Ramos (cell line): Measurements from ENCODE around the gene FOXI3.

Source experiments
- in situ Hi-C: fragments of 300-500 bp; cut with MboI; formaldehyde crosslinking; loops from one replicate; pipeline ENCODE4 v1.14.3; 2022; ENCODE audit warnings: low sequenced_read_pairs; ENCODE audit not compliant: unreplicated experiment

The FOXI3 gene

GRCh38 chr2:88452565-88452905, at the start of gene FOXI3:
Gene FOXI3 (minus strand): TSS chr2:88452693. CDS start chr2:88452535, 158 bp downstream.
- in situ Hi-C loops, result no loop called here

GRCh38 chr2:88500691-88501090, 48.2 kb upstream of the FOXI3 start:
- in situ Hi-C loops, result no loop called here

- in situ Hi-C loops, result no loop called here
These were observed 46.7 kb upstream of the FOXI3 start for GRCh38 chr2:88499204-88499603.

- in situ Hi-C loops, result no loop called here
These were observed 41.0 kb upstream of the FOXI3 start for GRCh38 chr2:88493481-88493880.

- in situ Hi-C loops, result no loop called here
These were observed 39.5 kb upstream of the FOXI3 start for GRCh38 chr2:88492002-88492401.

GRCh38 chr2:88489181-88489580, 36.7 kb upstream of the FOXI3 start:
- in situ Hi-C loops, result no loop called here

- in situ Hi-C loops, result no loop called here
These were observed 30.7 kb upstream of the FOXI3 start for GRCh38 chr2:88483200-88483599.

GRCh38 chr2:88481691-88482336, 29.3 kb upstream of the FOXI3 start:
- in situ Hi-C loops, result no loop called here

- in situ Hi-C loops, result no loop called here
These were observed 20.3 kb upstream of the FOXI3 start for GRCh38 chr2:88472811-88473210.

GRCh38 chr2:88471083-88471942, 18.8 kb upstream of the FOXI3 start:
- in situ Hi-C loops, result no loop called here

- in situ Hi-C loops, result no loop called here
These were observed 17.0 kb upstream of the FOXI3 start for GRCh38 chr2:88469202-88470114.

GRCh38 chr2:88464153-88464552, 11.7 kb upstream of the FOXI3 start:
- in situ Hi-C loops, result no loop called here

- in situ Hi-C loops, result no loop called here
These were observed 6.1 kb upstream of the FOXI3 start for GRCh38 chr2:88458633-88459032.

GRCh38 chr2:88452980-88453582, 588 bp upstream of the FOXI3 start:
- in situ Hi-C loops, result no loop called here

- in situ Hi-C loops, result no loop called here
These were observed 505 bp downstream of the FOXI3 start for GRCh38 chr2:88451811-88452564.

- in situ Hi-C loops, result no loop called here
These were observed 1.3 kb downstream of the FOXI3 start for GRCh38 chr2:88450925-88451810.

GRCh38 chr2:88450186-88450585, 2.3 kb downstream of the FOXI3 start:
- in situ Hi-C loops, result no loop called here

- in situ Hi-C loops, result no loop called here
These were observed 4.2 kb downstream of the FOXI3 start for GRCh38 chr2:88448248-88448647.
